Neural progenitor cell (in vitro differentiated cells): ENCODE data around the gene DCUN1D3.

ENCODE experiments used
- EZH2 ChIP-seq: fragments of 200-600 bp; sonication (generic); IDR thresholded peaks from 2 replicates; pipeline ENCODE4 v1.6.1; 2017; ENCODE audit warnings: antibody characterized with exemption, mild to moderate bottlenecking, moderate library complexity
- EZH2phosphoT487 ChIP-seq: fragments of 200-600 bp; sonication (generic); IDR thresholded peaks from 2 replicates; pipeline ENCODE4 v1.6.1; 2017; ENCODE audit warnings: antibody characterized with exemption
- TF ChIP-seq, protein P1 (sequence below): fragments of 200-600 bp; sonication (generic); IDR thresholded peaks from 2 replicates; pipeline ENCODE4 v1.5.1; 2017; ENCODE audit warnings: antibody characterized with exemption, mild to moderate bottlenecking

DNA sequence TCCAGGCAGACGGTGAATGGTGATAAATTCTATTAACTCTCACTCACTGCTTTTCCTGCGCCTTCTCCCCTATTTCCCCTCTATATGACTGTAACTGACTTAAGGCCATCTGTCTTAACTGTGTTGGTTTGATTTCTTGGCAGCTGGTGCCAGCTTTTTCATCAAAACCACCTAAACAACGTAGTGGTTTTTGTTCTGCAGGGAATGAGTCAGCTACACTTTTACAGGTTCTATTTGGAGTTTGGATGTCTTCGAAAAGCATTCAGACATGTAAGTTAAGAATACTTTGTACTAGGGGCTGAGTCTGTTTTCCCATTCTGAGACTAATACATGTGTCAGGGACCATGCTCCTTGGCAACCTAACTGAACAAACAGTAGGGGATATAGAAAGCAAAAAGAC is 85.4 kb downstream of the DCUN1D3 start:
- TF ChIP-seq, protein P1, sequence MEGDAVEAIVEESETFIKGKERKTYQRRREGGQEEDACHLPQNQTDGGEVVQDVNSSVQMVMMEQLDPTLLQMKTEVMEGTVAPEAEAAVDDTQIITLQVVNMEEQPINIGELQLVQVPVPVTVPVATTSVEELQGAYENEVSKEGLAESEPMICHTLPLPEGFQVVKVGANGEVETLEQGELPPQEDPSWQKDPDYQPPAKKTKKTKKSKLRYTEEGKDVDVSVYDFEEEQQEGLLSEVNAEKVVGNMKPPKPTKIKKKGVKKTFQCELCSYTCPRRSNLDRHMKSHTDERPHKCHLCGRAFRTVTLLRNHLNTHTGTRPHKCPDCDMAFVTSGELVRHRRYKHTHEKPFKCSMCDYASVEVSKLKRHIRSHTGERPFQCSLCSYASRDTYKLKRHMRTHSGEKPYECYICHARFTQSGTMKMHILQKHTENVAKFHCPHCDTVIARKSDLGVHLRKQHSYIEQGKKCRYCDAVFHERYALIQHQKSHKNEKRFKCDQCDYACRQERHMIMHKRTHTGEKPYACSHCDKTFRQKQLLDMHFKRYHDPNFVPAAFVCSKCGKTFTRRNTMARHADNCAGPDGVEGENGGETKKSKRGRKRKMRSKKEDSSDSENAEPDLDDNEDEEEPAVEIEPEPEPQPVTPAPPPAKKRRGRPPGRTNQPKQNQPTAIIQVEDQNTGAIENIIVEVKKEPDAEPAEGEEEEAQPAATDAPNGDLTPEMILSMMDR: no peak
- TF ChIP-seq EZH2 (no peak), EZH2phosphoT487 (no peak)
